ENCODE data around the gene TM2D3.

The TM2D3 gene

GRCh38 chr15:101652098-101652785, at the start of gene TM2D3:
TSS of gene TM2D3 (minus strand) at chr15:101652381. CDS start at chr15:101652361, 20 bp downstream.
- DNase-seq: peak; percentile 93 to 94

- DNase-seq: no peak
Measured at GRCh38 chr15:101698314-101698713, 46.1 kb upstream of the TM2D3 start.

GRCh38 chr15:101697488-101697887, 45.3 kb upstream of the TM2D3 start:
- DNase-seq: no peak

GRCh38 chr15:101696829-101697228, 44.6 kb upstream of the TM2D3 start:
- DNase-seq: no peak

GRCh38 chr15:101694261-101694660, 42.1 kb upstream of the TM2D3 start:
- no peak for DNase-seq

GRCh38 chr15:101692801-101693598, 40.8 kb upstream of the TM2D3 start:
- DNase-seq: peak in 1 of 2 experiments; percentile 27

- DNase-seq: peak; percentile 20 to 49
Measured at GRCh38 chr15:101689901-101690300, 37.7 kb upstream of the TM2D3 start.

- no peak for DNase-seq
Measured at GRCh38 chr15:101686718-101687117, 34.5 kb upstream of the TM2D3 start.

- no peak for DNase-seq
Measured at GRCh38 chr15:101684877-101685276, 32.7 kb upstream of the TM2D3 start.

- no peak for DNase-seq
Measured at GRCh38 chr15:101684384-101684783, 32.2 kb upstream of the TM2D3 start.

- no peak for DNase-seq
Measured at GRCh38 chr15:101679806-101680205, 27.6 kb upstream of the TM2D3 start.

GRCh38 chr15:101676921-101677329, 24.7 kb upstream of the TM2D3 start:
- no peak for DNase-seq

- DNase-seq: no peak
Measured at GRCh38 chr15:101675796-101676582, 23.8 kb upstream of the TM2D3 start.

GRCh38 chr15:101675015-101675414, 22.8 kb upstream of the TM2D3 start:
- DNase-seq: no peak

- DNase-seq: no peak
Measured at GRCh38 chr15:101672298-101672697, 20.1 kb upstream of the TM2D3 start.

- DNase-seq: no peak
Measured at GRCh38 chr15:101669744-101670143, 17.6 kb upstream of the TM2D3 start.

GRCh38 chr15:101667881-101668280, 15.7 kb upstream of the TM2D3 start:
- no peak for DNase-seq

GRCh38 chr15:101664303-101664913, 12.2 kb upstream of the TM2D3 start:
- DNase-seq: no peak

GRCh38 chr15:101662203-101662602, 10.0 kb upstream of the TM2D3 start:
- no peak for DNase-seq

GRCh38 chr15:101660005-101660404, 7.8 kb upstream of the TM2D3 start:
- no peak for DNase-seq

GRCh38 chr15:101657968-101658784, 6.0 kb upstream of the TM2D3 start:
- DNase-seq: no peak

- DNase-seq: no peak
Measured at GRCh38 chr15:101657171-101657570, 5.0 kb upstream of the TM2D3 start.

All from activated CD4-positive, alpha-beta T cell treated with anti-CD3 and anti-CD28 coated beads, Interleukin-2, amount 50 U/mL, for 48 hours (primary cell).